ENCODE results near the gene KMT2B.

Gene KMT2B

GRCh38 chr19:35727053-35727955 is 9.5 kb downstream of the KMT2B start:
- no peak for DNase-seq

GRCh38 chr19:35727956-35728706 is 10.3 kb downstream of the KMT2B start:
- no peak for DNase-seq

- DNase-seq, result no peak
Measured at GRCh38 chr19:35729021-35729420, 11.2 kb downstream of the KMT2B start.

GRCh38 chr19:35729763-35730162 is 12.0 kb downstream of the KMT2B start:
- DNase-seq, result no peak

GRCh38 chr19:35730326-35730725 is 12.5 kb downstream of the KMT2B start:
- DNase-seq, result no peak

- DNase-seq, result no peak
Measured at GRCh38 chr19:35731353-35731752, 13.6 kb downstream of the KMT2B start.

- DNase-seq, result no peak
Measured at GRCh38 chr19:35731779-35732405, 14.1 kb downstream of the KMT2B start.

GRCh38 chr19:35732540-35733179 is 14.9 kb downstream of the KMT2B start:
- no peak for DNase-seq

GRCh38 chr19:35733180-35734125 is 15.7 kb downstream of the KMT2B start:
- DNase-seq, result no peak

GRCh38 chr19:35734273-35734672 is 16.5 kb downstream of the KMT2B start:
- no peak for DNase-seq

GRCh38 chr19:35734889-35735288 is 17.1 kb downstream of the KMT2B start:
- DNase-seq, result no peak

GRCh38 chr19:35736913-35737886 is 19.4 kb downstream of the KMT2B start:
- DNase-seq, result no peak

GRCh38 chr19:35738021-35738886 is 20.5 kb downstream of the KMT2B start:
- DNase-seq, result no peak

GRCh38 chr19:35738887-35739229 is 21.1 kb downstream of the KMT2B start:
- DNase-seq, result no peak

- no peak for DNase-seq
Measured at GRCh38 chr19:35739275-35740107, 21.7 kb downstream of the KMT2B start.

- no peak for DNase-seq
Measured at GRCh38 chr19:35740108-35740422, 22.3 kb downstream of the KMT2B start.

GRCh38 chr19:35740423-35741202 is 22.8 kb downstream of the KMT2B start:
- peak; percentile 97 for DNase-seq

GRCh38 chr19:35741203-35741515 is 23.4 kb downstream of the KMT2B start:
- no peak for DNase-seq

Data from activated CD8-positive, alpha-beta memory T cell treated with anti-CD3 and anti-CD28 coated beads, Interleukin-2, amount 50 U/mL, for 48 hours (primary cell).